ENCODE measurements around the gene SNX7.

DNA sequence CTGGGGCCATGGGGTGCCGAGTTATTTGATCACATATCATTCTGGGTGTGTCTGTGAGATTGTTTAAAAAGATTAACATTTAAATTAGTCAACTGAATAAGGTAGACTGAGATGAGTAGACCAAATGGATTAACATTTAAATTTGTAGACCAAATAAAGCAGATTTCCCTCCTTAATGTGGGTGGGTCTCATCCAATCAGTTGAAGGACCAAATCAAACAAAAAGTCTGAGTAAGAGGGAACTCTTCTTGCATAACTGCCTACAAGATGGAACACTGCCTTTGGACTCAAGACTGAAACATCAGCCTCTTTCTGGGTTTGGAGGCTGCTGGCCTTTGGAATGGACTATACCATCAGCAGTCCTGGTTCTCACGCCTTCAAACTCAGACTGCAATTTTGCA lies 17.0 kb upstream of the SNX7 start:
- TF ChIP-seq, protein P1, sequence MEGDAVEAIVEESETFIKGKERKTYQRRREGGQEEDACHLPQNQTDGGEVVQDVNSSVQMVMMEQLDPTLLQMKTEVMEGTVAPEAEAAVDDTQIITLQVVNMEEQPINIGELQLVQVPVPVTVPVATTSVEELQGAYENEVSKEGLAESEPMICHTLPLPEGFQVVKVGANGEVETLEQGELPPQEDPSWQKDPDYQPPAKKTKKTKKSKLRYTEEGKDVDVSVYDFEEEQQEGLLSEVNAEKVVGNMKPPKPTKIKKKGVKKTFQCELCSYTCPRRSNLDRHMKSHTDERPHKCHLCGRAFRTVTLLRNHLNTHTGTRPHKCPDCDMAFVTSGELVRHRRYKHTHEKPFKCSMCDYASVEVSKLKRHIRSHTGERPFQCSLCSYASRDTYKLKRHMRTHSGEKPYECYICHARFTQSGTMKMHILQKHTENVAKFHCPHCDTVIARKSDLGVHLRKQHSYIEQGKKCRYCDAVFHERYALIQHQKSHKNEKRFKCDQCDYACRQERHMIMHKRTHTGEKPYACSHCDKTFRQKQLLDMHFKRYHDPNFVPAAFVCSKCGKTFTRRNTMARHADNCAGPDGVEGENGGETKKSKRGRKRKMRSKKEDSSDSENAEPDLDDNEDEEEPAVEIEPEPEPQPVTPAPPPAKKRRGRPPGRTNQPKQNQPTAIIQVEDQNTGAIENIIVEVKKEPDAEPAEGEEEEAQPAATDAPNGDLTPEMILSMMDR (IDR thresholded peaks at IDR 0.05 in 2 of 3, conservative IDR thresholded peaks at IDR 0.05 in 1 of 3; ENCODE audit: borderline replicate concordance in 1 of 3, insufficient read depth in 1 of 3, low read depth in 2 of 3, low read length in 2 of 3): no peak
- TF ChIP-seq ZNF274 (IDR thresholded peaks at IDR 0.05; ENCODE audit: low read depth, low read length) (no peak), POLR2A (IDR thresholded peaks at IDR 0.05; ENCODE audit: borderline replicate concordance, extremely low read depth, insufficient read depth, insufficient read length) (no peak), YY1 (IDR thresholded peaks at IDR 0.05; ENCODE audit: extremely low read depth, insufficient replicate concordance, low read depth, low read length) (no peak), ZFX (IDR thresholded peaks at IDR 0.05) (no peak), CEBPB (IDR thresholded peaks at IDR 0.05; ENCODE audit: low read depth) (no peak), TCF7L2 (IDR thresholded peaks at IDR 0.05; ENCODE audit: borderline replicate concordance, extremely low read depth, insufficient read depth, insufficient read length) (no peak), EZH2 (IDR thresholded peaks at IDR 0.05) (no peak), SP1 (IDR thresholded peaks at IDR 0.05; ENCODE audit: low read depth) (no peak), POLR2AphosphoS5 (IDR thresholded peaks at IDR 0.05; ENCODE audit: low read depth, low read length) (no peak)
- TF ChIP-seq, protein P2, sequence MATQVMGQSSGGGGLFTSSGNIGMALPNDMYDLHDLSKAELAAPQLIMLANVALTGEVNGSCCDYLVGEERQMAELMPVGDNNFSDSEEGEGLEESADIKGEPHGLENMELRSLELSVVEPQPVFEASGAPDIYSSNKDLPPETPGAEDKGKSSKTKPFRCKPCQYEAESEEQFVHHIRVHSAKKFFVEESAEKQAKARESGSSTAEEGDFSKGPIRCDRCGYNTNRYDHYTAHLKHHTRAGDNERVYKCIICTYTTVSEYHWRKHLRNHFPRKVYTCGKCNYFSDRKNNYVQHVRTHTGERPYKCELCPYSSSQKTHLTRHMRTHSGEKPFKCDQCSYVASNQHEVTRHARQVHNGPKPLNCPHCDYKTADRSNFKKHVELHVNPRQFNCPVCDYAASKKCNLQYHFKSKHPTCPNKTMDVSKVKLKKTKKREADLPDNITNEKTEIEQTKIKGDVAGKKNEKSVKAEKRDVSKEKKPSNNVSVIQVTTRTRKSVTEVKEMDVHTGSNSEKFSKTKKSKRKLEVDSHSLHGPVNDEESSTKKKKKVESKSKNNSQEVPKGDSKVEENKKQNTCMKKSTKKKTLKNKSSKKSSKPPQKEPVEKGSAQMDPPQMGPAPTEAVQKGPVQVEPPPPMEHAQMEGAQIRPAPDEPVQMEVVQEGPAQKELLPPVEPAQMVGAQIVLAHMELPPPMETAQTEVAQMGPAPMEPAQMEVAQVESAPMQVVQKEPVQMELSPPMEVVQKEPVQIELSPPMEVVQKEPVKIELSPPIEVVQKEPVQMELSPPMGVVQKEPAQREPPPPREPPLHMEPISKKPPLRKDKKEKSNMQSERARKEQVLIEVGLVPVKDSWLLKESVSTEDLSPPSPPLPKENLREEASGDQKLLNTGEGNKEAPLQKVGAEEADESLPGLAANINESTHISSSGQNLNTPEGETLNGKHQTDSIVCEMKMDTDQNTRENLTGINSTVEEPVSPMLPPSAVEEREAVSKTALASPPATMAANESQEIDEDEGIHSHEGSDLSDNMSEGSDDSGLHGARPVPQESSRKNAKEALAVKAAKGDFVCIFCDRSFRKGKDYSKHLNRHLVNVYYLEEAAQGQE (IDR thresholded peaks at IDR 0.05; ENCODE audit: low read depth): no peak

Data from HCT116 (cell line).